Fibroblast of lung (primary cell): ENCODE results near the gene TSSK6. TPM values are rescaled to one million over a fixed set of nuclear protein-coding genes. Genes with fewer than 3 reads are reported as not detected.

Source experiments
- DNase-seq, 2 donors: peaks; one replicate each; pipeline versions ENCODE4 v3.0.0 to v3.0.0-alpha.2; 2010; ENCODE audit warnings: low read depth in 2 of 2
- H2AFZ ChIP-seq: 2 replicates; pipeline ENCODE4 v1.5.1; 2012; ENCODE audit warnings: low read length, control low read depth, inconsistent platforms
- H3K27ac ChIP-seq: 2 replicates; pipeline ENCODE4 v1.5.1; 2011; ENCODE audit warnings: low read length, control low read depth; ENCODE audit not compliant: insufficient read depth
- H3K27me3 ChIP-seq: 2 replicates; pipeline ENCODE4 v1.5.1; 2011; ENCODE audit warnings: mild to moderate bottlenecking, low read length; ENCODE audit not compliant: control insufficient read depth, insufficient read depth
- H3K36me3 ChIP-seq: 2 replicates; pipeline ENCODE4 v1.5.1; 2011; ENCODE audit warnings: low read length; ENCODE audit not compliant: control insufficient read depth, insufficient read depth
- H3K4me1 ChIP-seq: 2 replicates; pipeline ENCODE4 v1.5.1; 2011; ENCODE audit warnings: low read length; ENCODE audit not compliant: control insufficient read depth, insufficient read depth; ENCODE audit errors: extremely low read depth
- H3K4me2 ChIP-seq: 2 replicates; pipeline ENCODE4 v1.5.1; 2011; ENCODE audit warnings: low read length, control low read depth; ENCODE audit not compliant: insufficient read depth; ENCODE audit errors: extremely low read depth
- H3K4me3 ChIP-seq, 4 experiments: fragments of 200-600 bp in 1 of 4; sonication (generic) in 1 of 4; replicated peaks in 1 of 4; 2 replicates each; pipeline ENCODE4 v1.5.1; 2011 to 2016; ENCODE audit warnings: low read length in 4 of 4, low read depth in 3 of 4, mild to moderate bottlenecking in 3 of 4, control low read depth in 2 of 4, inconsistent platforms in 1 of 4, mixed read lengths in 1 of 4; ENCODE audit not compliant: insufficient read depth in 1 of 4; ENCODE audit errors: control extremely low read depth in 1 of 4
- H3K79me2 ChIP-seq: 2 replicates; pipeline ENCODE4 v1.5.1; 2012; ENCODE audit warnings: mild to moderate bottlenecking, low read length, inconsistent platforms; ENCODE audit not compliant: control insufficient read depth, insufficient read depth
- H3K9ac ChIP-seq: 2 replicates; pipeline ENCODE4 v1.5.1; 2011; ENCODE audit warnings: mild to moderate bottlenecking, low read length, control low read depth; ENCODE audit not compliant: insufficient read depth
- H3K9me3 ChIP-seq: 2 replicates; pipeline ENCODE4 v1.5.1; 2012; ENCODE audit warnings: low read depth, low read length; ENCODE audit not compliant: control insufficient read depth, insufficient read depth
- H4K20me1 ChIP-seq: 2 replicates; pipeline ENCODE4 v1.5.1; 2011; ENCODE audit warnings: low read length; ENCODE audit not compliant: control insufficient read depth, insufficient read depth; ENCODE audit errors: extremely low read depth
- EZH2 ChIP-seq: IDR thresholded peaks from 2 replicates; pipeline ENCODE4 v1.5.1; 2012; ENCODE audit warnings: low read length, control low read depth, mild to moderate bottlenecking; ENCODE audit errors: missing control alignments
- polyA plus RNA-seq, 2 donors: library from polyadenylated mRNA; depleted of rRNA in 1 of 2; stranded (reverse) in 1 of 2; unstranded in 1 of 2; fragments of >200 nt; gene quantifications; 2 replicates each; pipeline ENCODE4 v1.2.1, GENCODE V29; 2011 to 2012; ENCODE audit warnings: missing spikeins in 1 of 2
- total RNA-seq: library from RNA; depleted of rRNA; stranded (reverse); fragments of >200 nt; gene quantifications from 2 replicates; pipeline ENCODE4 v1.2.1, GENCODE V29; 2014
- TF ChIP-seq, protein P1 (sequence below), 2 donors: IDR thresholded peaks in 1 of 2; conservative IDR thresholded peaks in 1 of 2; 1 replicate in 1 of 2; 2 replicates in 1 of 2; pipeline ENCODE4 v1.5.1; 2011 to 2012; ENCODE audit warnings: low read length in 2 of 2, control low read depth in 1 of 2, inconsistent platforms in 1 of 2, low read depth in 1 of 2, mild to moderate bottlenecking in 1 of 2

The TSSK6 gene
- total and polyA plus RNA-seq, 2 donors (not counting 1 experiment from before 2014, with no cell fraction given), result 0.47 to 5.8 TPM

DNA sequence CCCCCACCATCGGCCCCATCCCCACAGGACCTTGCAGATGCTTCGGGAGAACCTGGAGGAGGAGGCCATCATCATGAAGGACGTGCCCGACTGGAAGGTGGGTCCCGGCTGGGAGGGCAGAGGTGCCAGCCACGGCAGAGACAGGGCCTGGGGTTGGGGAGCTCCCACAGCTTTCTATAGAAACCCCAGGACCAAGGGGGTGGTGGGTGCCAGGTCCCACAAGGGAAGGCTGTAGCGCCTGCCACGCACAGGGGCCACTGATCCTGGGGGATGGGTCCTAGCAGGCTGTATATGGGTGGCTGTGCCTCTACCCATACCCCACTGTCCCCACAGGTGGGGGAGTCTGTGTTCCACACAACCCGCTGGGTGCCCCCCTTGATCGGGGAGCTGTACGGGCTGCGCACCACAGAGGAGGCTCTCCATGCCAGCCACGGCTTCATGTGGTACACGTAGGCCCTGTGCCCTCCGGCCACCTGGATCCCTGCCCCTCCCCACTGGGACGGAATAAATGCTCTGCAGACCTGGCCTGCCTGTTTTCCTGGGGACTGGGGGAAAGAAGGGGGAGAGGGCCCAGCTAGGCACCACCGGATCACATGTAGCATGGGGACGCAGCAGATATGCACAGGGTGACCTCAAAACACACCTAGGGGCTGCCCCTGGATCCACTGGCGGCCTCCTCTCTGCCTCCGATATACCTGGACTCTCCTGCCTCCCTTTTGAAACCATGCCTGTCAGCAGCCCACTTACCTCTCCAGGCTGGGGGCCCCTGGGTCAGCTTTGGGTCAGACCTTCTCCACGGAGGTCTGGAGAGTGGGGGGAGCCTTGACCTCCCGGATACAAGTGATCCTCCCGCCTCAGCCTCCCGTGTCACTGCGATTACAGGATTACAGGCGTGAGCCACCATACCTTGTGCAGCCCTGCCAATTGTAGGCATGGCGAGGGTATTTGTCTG lies 12.6 kb upstream of the TSSK6 start:
- no peak for DNase-seq
- Histone ChIP-seq H3K27me3 (no peaks in the 10 kb centered on the region), H3K4me3 (no peak overlapping the region), H3K9me3 (no peaks in the 10 kb centered on the region), H3K79me2 (no peaks in the 10 kb centered on the region), H4K20me1 (no peaks in the 10 kb centered on the region), H2AFZ (no peak overlapping the region), H3K4me1 (no peaks in the 10 kb centered on the region), H3K9ac (no peak overlapping the region), H3K36me3 (peaks cover 5% of the 10 kb centered on the region), H3K4me2 (no peak overlapping the region), H3K27ac (no peak overlapping the region)
- TF ChIP-seq, protein P1, sequence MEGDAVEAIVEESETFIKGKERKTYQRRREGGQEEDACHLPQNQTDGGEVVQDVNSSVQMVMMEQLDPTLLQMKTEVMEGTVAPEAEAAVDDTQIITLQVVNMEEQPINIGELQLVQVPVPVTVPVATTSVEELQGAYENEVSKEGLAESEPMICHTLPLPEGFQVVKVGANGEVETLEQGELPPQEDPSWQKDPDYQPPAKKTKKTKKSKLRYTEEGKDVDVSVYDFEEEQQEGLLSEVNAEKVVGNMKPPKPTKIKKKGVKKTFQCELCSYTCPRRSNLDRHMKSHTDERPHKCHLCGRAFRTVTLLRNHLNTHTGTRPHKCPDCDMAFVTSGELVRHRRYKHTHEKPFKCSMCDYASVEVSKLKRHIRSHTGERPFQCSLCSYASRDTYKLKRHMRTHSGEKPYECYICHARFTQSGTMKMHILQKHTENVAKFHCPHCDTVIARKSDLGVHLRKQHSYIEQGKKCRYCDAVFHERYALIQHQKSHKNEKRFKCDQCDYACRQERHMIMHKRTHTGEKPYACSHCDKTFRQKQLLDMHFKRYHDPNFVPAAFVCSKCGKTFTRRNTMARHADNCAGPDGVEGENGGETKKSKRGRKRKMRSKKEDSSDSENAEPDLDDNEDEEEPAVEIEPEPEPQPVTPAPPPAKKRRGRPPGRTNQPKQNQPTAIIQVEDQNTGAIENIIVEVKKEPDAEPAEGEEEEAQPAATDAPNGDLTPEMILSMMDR (conservative IDR thresholded peaks at IDR 0.05 in 1 of 2, IDR thresholded peaks at IDR 0.05 in 1 of 2; ENCODE audit: low read depth in 1 of 2, low read length in 2 of 2), result no peak
- no peak for TF ChIP-seq EZH2

DNA sequence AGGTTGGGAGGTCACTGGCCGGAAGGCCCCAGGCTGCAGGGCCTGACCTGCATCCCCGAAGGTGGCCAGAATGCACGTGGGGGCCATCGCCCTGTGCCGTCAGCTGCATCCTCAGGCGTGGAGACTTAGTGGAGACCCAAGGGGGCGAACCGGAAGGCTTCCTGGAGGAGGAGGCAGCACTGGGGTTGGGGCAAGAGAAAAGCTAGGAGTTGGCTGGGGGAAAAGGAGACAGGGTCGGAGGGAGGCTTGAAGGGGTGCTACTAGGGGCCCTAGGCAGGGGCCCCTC lies 12.0 kb upstream of the TSSK6 start:
- H3K4me2 ChIP-seq, result no peak overlapping the region
- no peaks in the 10 kb centered on the region for H3K9me3 ChIP-seq
- DNase-seq, result no peak
- H3K27ac ChIP-seq, result no peak overlapping the region
- no peaks in the 10 kb centered on the region for H3K79me2 ChIP-seq
- no peaks in the 10 kb centered on the region for H4K20me1 ChIP-seq
- H3K36me3 ChIP-seq, result peaks cover 5% of the 10 kb centered on the region
- H3K9ac ChIP-seq, result no peak overlapping the region
- no peak overlapping the region for H3K4me3 ChIP-seq
- TF ChIP-seq EZH2, result no peak
- TF ChIP-seq, protein P1 (conservative IDR thresholded peaks at IDR 0.05 in 1 of 2, IDR thresholded peaks at IDR 0.05 in 1 of 2; ENCODE audit: low read depth in 1 of 2, low read length in 2 of 2), result no peak
- no peaks in the 10 kb centered on the region for H3K4me1 ChIP-seq
- no peak overlapping the region for H2AFZ ChIP-seq
- no peaks in the 10 kb centered on the region for H3K27me3 ChIP-seq

- Histone ChIP-seq H4K20me1 (no peaks in the 10 kb centered on the region), H3K4me3 (no peak overlapping the region), H3K27me3 (no peaks in the 10 kb centered on the region), H3K27ac (no peak overlapping the region), H3K9me3 (no peaks in the 10 kb centered on the region), H3K9ac (no peak overlapping the region), H3K36me3 (peaks cover 5% of the 10 kb centered on the region), H3K79me2 (no peaks in the 10 kb centered on the region), H2AFZ (no peak overlapping the region), H3K4me1 (no peaks in the 10 kb centered on the region), H3K4me2 (no peak overlapping the region)
- DNase-seq, result no peak
- TF ChIP-seq, protein P1 (conservative IDR thresholded peaks at IDR 0.05 in 1 of 2, IDR thresholded peaks at IDR 0.05 in 1 of 2; ENCODE audit: low read depth in 1 of 2, low read length in 2 of 2), result no peak
- TF ChIP-seq EZH2, result no peak
These were observed 11.4 kb upstream of the TSSK6 start for GRCh38 chr19:19526581-19527370.
